Activated naive CD8-positive, alpha-beta T cell treated with anti-CD3 and anti-CD28 coated beads, Interleukin-2, amount 10 ng/mL, durations not matched to agents 7 days and 5 days (primary cell): ENCODE measurements around the gene SEMA4G. TPM values are rescaled to one million over a fixed set of nuclear protein-coding genes. Genes with fewer than 3 reads are reported as not detected.

Source experiments
- ATAC-seq: fragments of 150-1000 bp; cut with Tn5 transposase; one replicate; pipeline ENCODE4 v1.10.0; 2021; ENCODE audit warnings: low read depth, moderate library complexity
- POLR2A ChIA-PET: fragments of 350-600 bp; sonication (Branson Sonifier 250); formaldehyde crosslinking; loops from one replicate; lab custom pipeline; 2021; ENCODE audit warnings: antibody characterized with exemption; lab: Charles Lee
- DNase-seq: peaks from one replicate; pipeline ENCODE4 v3.0.0; 2021
- H3K27ac Mint-ChIP-seq: one replicate; pipeline ENCODE4 v1.8.0; 2022; ENCODE audit warnings: mild to moderate bottlenecking, mixed read lengths
- H3K27me3 Mint-ChIP-seq: one replicate; pipeline ENCODE4 v1.8.0; 2022; ENCODE audit warnings: mild to moderate bottlenecking, moderate library complexity, mixed read lengths
- H3K36me3 Mint-ChIP-seq: one replicate; pipeline ENCODE4 v1.8.0; 2021; ENCODE audit warnings: mild to moderate bottlenecking, mixed read lengths
- H3K4me1 Mint-ChIP-seq: one replicate; pipeline ENCODE4 v1.8.0; 2021; ENCODE audit warnings: mixed read lengths
- H3K4me3 Mint-ChIP-seq: one replicate; pipeline ENCODE4 v1.8.0; 2022; ENCODE audit warnings: mild to moderate bottlenecking, moderate library complexity, mixed read lengths
- H3K9me3 Mint-ChIP-seq: one replicate; pipeline ENCODE4 v1.8.0; 2021; ENCODE audit warnings: mixed read lengths
- total RNA-seq, 2 experiments: library from RNA; stranded (reverse); gene quantifications; one replicate each; pipeline ENCODE4 v1.2.3, GENCODE V29; 2021

Gene SEMA4G
- total RNA-seq, 2 experiments from 2014 or later: 0.54 to 1.2 TPM

- Mint-ChIP-seq H3K36me3 (peaks cover 19% of the 10 kb centered on the region), H3K9me3 (no peaks in the 10 kb centered on the region), H3K27me3 (no peaks in the 10 kb centered on the region), H3K4me1 (peaks cover 17% of the 10 kb centered on the region), H3K27ac (peak overlapping the region; percentile 76), H3K4me3 (peak overlapping the region; percentile 98)
- ATAC-seq: no peak
- POLR2A ChIA-PET: interaction anchor here (1.8 to 5.1 kb wide), 2 partner anchors 11 to 21 kb away, joined by 4 to 36 read pairs; partner anchors contain the start of gene LZTS2
- DNase-seq: no peak
These were observed 17.3 kb downstream of the SEMA4G start for GRCh38 chr10:100986623-100986951.

- H3K4me1 Mint-ChIP-seq: peaks cover 17% of the 10 kb centered on the region
- peak within 1 kb of the TSS; percentile 76 for H3K27ac Mint-ChIP-seq
- H3K9me3 Mint-ChIP-seq: no peaks in the 10 kb centered on the region
- peaks cover 19% of the 10 kb centered on the region for H3K36me3 Mint-ChIP-seq
- peak; percentile 92 for ATAC-seq
- peak; percentile 85 for DNase-seq
- H3K4me3 Mint-ChIP-seq: peak within 1 kb of the TSS; percentile 98
- no peaks in the 10 kb centered on the region for H3K27me3 Mint-ChIP-seq
- POLR2A ChIA-PET: interaction anchor here (1.8 to 5.1 kb wide), 2 partner anchors 11 to 21 kb away, joined by 4 to 36 read pairs; partner anchors contain the start of gene LZTS2
These were observed 17.8 kb downstream of the SEMA4G start, which contains the start of the genes MRPL43 and TWNK for GRCh38 chr10:100986952-100987684. TSS of gene MRPL43 (minus strand) at chr10:100987497. CDS start at chr10:100987443, 54 bp downstream. TSS of gene TWNK (plus strand) at chr10:100987543. CDS start at chr10:100988211, 668 bp downstream.

- Mint-ChIP-seq H3K27ac (peak overlapping the region; percentile 76), H3K9me3 (no peaks in the 10 kb centered on the region), H3K4me1 (peaks cover 18% of the 10 kb centered on the region), H3K36me3 (peaks cover 19% of the 10 kb centered on the region), H3K27me3 (no peaks in the 10 kb centered on the region), H3K4me3 (peak overlapping the region; percentile 98)
- ATAC-seq: peak; percentile 6
- POLR2A ChIA-PET: interaction anchor here (5.1 kb wide), 1 partner anchor 10 kb away, joined by 36 read pairs; the partner anchor contains the start of gene LZTS2
- no peak for DNase-seq
These were observed 18.4 kb downstream of the SEMA4G start for GRCh38 chr10:100987685-100988049.

GRCh38 chr10:100988166-100988565 is 18.9 kb downstream of the SEMA4G start:
- Mint-ChIP-seq H3K36me3 (peaks cover 22% of the 10 kb centered on the region), H3K27me3 (no peaks in the 10 kb centered on the region), H3K27ac (no peak overlapping the region), H3K4me1 (peaks cover 18% of the 10 kb centered on the region), H3K9me3 (no peaks in the 10 kb centered on the region), H3K4me3 (peak overlapping the region; percentile 98)
- no peak for DNase-seq
- no peak for ATAC-seq
- POLR2A ChIA-PET: interaction anchor here (5.1 kb wide), 1 partner anchor 10 kb away, joined by 36 read pairs; the partner anchor contains the start of gene LZTS2

GRCh38 chr10:100989088-100989487 is 19.8 kb downstream of the SEMA4G start:
- H3K36me3 Mint-ChIP-seq: peaks cover 22% of the 10 kb centered on the region
- no peak overlapping the region for H3K4me3 Mint-ChIP-seq
- peaks cover 18% of the 10 kb centered on the region for H3K4me1 Mint-ChIP-seq
- no peak for DNase-seq
- POLR2A ChIA-PET: interaction anchor here (5.1 kb wide), 1 partner anchor 9 kb away, joined by 36 read pairs; the partner anchor contains the start of gene LZTS2
- no peaks in the 10 kb centered on the region for H3K27me3 Mint-ChIP-seq
- no peak overlapping the region for H3K27ac Mint-ChIP-seq
- no peaks in the 10 kb centered on the region for H3K9me3 Mint-ChIP-seq
- ATAC-seq: no peak

GRCh38 chr10:100993986-100994708 is 24.8 kb downstream of the SEMA4G start:
- no peak for DNase-seq
- Mint-ChIP-seq H3K4me1 (peaks cover 23% of the 10 kb centered on the region), H3K4me3 (no peak overlapping the region), H3K27ac (peak overlapping the region; percentile 34), H3K27me3 (no peaks in the 10 kb centered on the region), H3K9me3 (no peaks in the 10 kb centered on the region), H3K36me3 (peaks cover 16% of the 10 kb centered on the region)
- ATAC-seq: no peak
- POLR2A ChIA-PET: interaction anchor here (1.3 kb wide), 1 partner anchor 81 kb away, joined by 3 read pairs; the partner anchor contains the start of gene SLF2

- H3K4me3 Mint-ChIP-seq: no peak overlapping the region
- peaks cover 22% of the 10 kb centered on the region for H3K4me1 Mint-ChIP-seq
- H3K36me3 Mint-ChIP-seq: peaks cover 16% of the 10 kb centered on the region
- no peaks in the 10 kb centered on the region for H3K27me3 Mint-ChIP-seq
- no peak for DNase-seq
- no peak for ATAC-seq
- no peak overlapping the region for H3K27ac Mint-ChIP-seq
- POLR2A ChIA-PET: no interaction called here
- no peaks in the 10 kb centered on the region for H3K9me3 Mint-ChIP-seq
These were observed 25.9 kb downstream of the SEMA4G start for GRCh38 chr10:100995181-100995580.

- Mint-ChIP-seq H3K27ac (peak overlapping the region; percentile 92), H3K36me3 (peaks cover 5% of the 10 kb centered on the region), H3K4me1 (peaks cover 20% of the 10 kb centered on the region), H3K9me3 (no peaks in the 10 kb centered on the region), H3K4me3 (peak overlapping the region; percentile 88), H3K27me3 (no peaks in the 10 kb centered on the region)
- ATAC-seq (peak; percentile 7), DNase-seq (peak; percentile 74)
- POLR2A ChIA-PET: interaction anchor here (0.5 to 3.8 kb wide), 8 partner anchors 10 to 85 kb away, joined by 3 to 36 read pairs (median 4); partner anchors contain the start of genes MRPL43, PDZD7, SFXN3 and TWNK
These were observed 27.5 kb downstream of the SEMA4G start for GRCh38 chr10:100996678-100997359.

GRCh38 chr10:100997360-100998182 is 28.3 kb downstream of the SEMA4G start:
- POLR2A ChIA-PET: interaction anchor here (0.5 to 3.8 kb wide), 12 partner anchors 10 to 818 kb away, joined by 3 to 36 read pairs (median 4); partner anchors contain the start of genes MRPL43, PDZD7, SFXN3 and TWNK
- Mint-ChIP-seq H3K4me1 (peaks cover 19% of the 10 kb centered on the region), H3K36me3 (peaks cover 5% of the 10 kb centered on the region), H3K27ac (peak overlapping the region; percentile 94), H3K27me3 (no peaks in the 10 kb centered on the region), H3K9me3 (no peaks in the 10 kb centered on the region), H3K4me3 (peak overlapping the region; percentile 88)
- ATAC-seq: peak; percentile 51
- peak; percentile 89 for DNase-seq

GRCh38 chr10:100998183-100998990 is 29.1 kb downstream of the SEMA4G start:
- peak; percentile 23 for ATAC-seq
- no peaks in the 10 kb centered on the region for H3K9me3 Mint-ChIP-seq
- POLR2A ChIA-PET: interaction anchor here (0.6 to 3.8 kb wide), 9 partner anchors 11 to 817 kb away, joined by 3 to 36 read pairs (median 6); partner anchors contain the start of genes MRPL43, PDZD7, SFXN3 and TWNK
- no peaks in the 10 kb centered on the region for H3K27me3 Mint-ChIP-seq
- peak overlapping the region; percentile 94 for H3K27ac Mint-ChIP-seq
- DNase-seq: peak; percentile 77
- H3K36me3 Mint-ChIP-seq: peaks cover 3% of the 10 kb centered on the region
- peak overlapping the region; percentile 88 for H3K4me3 Mint-ChIP-seq
- H3K4me1 Mint-ChIP-seq: peaks cover 19% of the 10 kb centered on the region

- Mint-ChIP-seq H3K9me3 (no peaks in the 10 kb centered on the region), H3K4me3 (peak overlapping the region; percentile 88), H3K36me3 (peaks cover 3% of the 10 kb centered on the region), H3K27ac (peak overlapping the region; percentile 94), H3K27me3 (no peaks in the 10 kb centered on the region), H3K4me1 (peaks cover 19% of the 10 kb centered on the region)
- ATAC-seq (peak; percentile 61), DNase-seq (peak; percentile 92)
- POLR2A ChIA-PET: interaction anchor here (1.1 to 3.8 kb wide), 2 partner anchors 12 to 19 kb away, joined by 6 to 36 read pairs; partner anchors contain the start of genes MRPL43 and TWNK
These were observed 29.9 kb downstream of the SEMA4G start for GRCh38 chr10:100998991-100999741.
